Activated T-cell treated with anti-CD3 and anti-CD28 coated beads, Interleukin-2, amount 50 U/mL, for 48 hours (primary cell): ENCODE measurements around the gene BRF1.
A peak's percentile ranks its signal among the peaks of the same experiment; 100 is the strongest.

Experiments
- DNase-seq, 2 experiments: peaks; one replicate each; pipeline ENCODE4 v3.0.0-alpha.2; 2020

BRF1 gene

DNA sequence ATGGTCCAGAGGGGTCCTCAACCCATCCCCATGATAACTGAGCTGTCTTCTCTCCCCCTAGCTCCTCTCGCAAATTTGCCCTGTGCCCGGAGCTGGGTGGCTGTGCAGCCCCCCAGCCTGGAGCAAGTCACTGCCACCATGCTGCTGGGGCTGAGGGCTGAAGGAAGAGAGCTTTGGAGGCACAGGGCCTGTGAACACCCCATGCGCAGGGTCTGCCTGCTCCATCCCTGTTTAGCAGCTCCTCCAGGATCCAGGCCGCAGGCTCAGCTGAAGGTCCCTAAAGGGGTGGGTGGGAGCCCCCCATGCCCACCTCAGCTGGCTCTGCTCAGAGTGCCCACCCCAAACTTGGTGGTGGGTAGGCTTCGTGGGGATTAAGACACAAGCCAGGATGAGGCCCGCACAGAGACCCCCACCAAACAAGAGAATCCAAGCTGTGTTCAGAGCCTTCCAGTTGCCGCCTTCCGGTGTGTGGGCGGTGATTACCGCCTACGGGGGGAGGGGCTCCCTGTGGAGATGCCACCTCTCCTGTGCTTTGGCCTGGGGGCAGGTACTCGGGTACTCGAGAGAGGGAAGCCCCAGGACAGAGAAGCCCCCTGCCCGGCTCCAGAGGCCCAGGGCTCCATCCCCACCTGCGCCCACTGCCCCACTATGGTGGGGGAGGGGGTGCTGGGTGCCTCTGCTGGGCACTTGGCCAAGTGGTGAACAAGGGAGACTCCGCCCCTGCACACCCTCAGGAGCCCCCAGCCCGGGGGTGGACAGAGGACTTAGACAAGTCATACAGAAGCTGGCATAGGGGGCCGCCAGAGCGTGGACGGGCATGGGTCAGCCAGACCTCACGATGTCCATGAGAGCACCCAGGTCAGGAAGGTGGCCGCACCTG is 130.8 kb downstream of the BRF1 start:
- no peak for DNase-seq

DNA sequence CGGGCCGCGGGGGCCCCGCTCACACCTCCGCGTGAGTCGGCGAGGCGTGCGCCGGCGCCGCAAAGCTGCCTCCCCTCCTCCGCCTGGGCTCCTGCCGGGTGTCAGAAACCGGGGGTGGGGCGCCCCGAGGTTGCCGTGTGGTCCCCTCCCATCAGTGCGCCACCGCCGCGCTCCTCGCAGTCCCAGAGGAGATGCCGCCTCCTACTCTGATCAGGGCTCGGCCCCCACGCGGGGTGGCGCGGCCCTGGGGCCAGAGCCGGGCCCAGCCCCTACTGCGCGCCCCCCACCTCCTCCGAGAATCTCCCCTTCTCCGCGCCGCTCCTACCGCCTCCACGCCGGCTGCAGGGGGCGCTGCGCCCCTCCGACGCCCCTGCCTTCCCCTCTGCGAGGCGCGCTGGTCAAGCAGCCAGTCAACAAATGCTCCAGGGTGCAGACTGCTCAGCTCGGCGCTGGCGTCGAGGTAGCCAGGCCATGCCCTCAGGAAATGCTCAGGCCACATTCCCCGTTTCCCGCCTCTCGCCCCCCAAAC is 131.8 kb downstream of the BRF1 start:
- DNase-seq = peak in 1 of 2 experiments; percentile 67

DNA sequence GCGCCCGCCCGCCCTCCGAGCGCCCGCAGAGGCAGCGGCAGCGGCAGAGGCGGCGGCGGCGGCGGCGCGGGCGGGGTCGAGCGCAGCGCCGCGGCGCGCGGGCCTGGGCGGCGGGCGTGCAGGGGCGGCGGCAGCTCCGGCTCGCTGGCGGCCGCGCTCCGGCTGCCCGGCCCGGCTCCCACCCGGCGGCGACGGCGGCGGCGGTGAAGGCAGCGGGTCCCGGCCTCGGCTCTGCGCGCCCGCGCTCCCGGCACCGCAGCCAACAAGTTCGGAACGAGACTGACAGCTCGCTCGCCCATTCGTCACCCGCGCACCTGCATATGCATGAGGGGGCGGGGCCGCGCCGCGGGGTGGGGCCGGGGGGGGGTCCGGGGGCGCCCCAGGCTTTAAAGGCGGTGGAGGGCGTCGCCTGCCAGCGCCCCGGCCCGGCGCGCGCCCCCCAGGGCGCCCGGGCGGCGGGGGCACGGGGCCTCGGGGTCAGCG is 132.3 kb downstream of the BRF1 start, which contains the start of gene JAG2:
JAG2 (minus strand) TSS at position 281 of the 483 bp plus-strand sequence. CDS start 356 bp downstream, outside the sequence.
- DNase-seq = peak; percentile 63 to 72

DNA sequence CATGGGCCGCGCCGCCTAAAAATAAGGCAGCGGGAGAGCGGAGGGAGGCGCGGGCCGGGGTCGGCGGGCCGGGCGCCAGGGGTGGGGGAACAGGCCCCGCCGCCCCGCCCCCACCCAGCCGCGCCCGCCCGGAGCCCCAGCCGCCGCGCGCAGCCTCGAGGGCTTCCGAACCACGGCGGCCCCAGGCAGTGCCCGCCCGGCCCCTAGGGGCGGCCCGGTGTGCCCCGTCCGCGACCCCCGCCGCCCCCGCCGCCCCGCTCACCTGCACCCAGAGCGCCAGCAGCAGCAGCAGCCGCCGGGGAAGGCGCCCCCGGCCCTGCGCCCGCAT is 132.7 kb downstream of the BRF1 start:
- no peak for DNase-seq

DNA sequence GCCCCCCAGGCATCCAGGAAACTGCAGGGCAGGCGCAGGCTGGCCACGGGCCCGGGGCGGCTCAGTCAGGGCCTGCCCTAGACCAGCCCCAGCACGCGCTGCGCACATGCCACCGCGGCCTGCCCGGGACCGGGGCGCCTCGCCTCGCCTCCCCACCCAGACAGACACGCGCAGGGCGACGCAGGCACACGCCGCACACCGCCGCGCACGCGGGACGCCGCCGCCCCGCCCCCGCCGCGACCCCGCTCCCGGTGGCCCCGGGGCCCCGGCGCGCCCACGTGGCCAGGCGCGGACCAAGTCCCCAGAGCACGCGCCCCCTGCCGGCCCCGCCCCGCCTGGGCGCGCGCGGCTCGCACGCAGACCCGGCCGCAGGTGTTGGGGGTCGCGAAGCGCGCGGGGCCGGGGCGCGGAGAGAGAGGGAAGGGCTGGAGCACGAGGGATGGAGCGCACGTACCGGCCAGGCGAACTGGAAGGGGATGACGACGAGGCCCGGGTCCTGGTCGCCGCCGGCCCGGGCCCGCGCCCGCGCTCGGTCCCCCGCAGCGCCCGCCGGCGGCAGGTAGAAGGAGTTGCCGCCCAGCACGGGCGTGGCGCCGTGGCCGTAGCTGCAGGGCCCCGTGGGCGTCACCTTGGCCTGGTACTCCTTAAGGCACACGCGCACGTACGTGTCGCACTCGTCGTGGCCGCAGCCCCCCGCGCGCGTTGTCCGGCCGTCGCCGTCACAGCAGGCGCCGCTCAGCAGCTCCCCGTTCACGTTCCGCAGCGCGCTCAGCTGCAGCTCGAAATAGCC is 133.3 kb downstream of the BRF1 start:
- no peak for DNase-seq

DNA sequence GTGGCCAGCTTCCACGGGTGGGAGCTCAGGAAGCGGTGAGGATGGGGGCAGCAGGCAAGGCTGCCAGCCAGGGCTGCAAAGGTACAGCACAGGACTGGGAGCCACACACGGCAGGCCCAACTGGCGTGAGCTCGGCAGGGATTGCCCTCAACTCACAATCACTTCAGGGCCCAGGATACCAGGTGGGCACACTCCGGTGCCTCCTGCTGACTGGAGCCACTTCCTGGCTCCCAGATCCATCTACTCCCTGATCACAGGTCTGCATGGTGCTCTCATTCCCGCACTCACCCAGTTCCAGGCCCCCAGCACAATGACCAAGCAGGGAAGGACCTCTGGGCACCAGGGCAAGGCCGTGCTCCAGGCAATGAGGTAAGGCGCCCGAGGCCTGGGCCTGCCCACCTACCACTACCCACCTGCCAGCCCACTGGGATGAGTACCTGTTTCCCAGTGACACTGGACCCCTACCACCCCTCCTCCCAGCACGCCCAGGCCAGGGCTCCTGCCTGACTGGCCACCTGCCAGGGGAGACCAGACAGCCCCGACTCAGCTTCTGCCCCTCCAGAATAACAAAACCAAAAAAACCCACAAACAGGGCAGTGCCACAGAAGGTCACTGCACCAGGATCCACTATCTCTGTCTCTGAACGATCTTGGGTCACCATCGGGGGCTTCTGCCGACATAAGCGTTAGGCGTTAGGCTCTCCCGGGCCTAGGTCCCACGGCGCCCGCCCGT is 134.1 kb downstream of the BRF1 start:
- no peak for DNase-seq

DNA sequence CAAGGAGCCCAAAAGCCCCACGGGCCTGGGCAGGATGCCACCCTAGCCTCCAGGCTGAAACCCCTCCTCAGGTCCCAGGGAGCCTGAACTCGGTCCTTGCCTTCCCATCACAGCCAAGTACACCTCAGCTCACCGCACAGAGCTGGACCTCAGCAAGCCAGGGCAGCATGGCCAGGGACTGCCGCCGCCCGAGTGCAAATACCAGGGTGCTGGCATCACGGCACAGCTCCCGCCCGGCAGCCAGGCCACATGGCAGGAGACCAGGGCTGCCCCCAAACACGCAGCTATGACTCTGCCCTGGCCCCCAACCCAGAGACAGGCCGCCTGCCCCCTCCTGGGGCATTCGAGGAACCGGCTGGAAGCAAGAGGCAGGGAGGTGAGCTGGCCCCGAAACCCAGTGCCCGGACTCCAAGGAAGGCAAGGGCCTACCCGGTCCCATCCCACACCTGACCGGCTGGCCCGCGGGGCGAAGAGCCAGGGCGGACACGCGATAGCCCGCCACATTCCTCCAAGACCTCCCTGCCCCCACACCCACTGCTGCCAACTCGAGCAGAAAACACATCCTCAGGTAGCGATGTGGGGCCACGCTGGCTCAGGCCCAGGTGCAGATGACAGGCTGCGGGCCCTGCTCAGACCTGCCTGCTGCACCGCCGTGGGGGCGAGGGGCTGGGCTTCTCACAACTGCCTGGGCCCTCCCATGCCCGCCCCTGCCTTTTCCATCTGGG is 134.9 kb downstream of the BRF1 start:
- no peak for DNase-seq

DNA sequence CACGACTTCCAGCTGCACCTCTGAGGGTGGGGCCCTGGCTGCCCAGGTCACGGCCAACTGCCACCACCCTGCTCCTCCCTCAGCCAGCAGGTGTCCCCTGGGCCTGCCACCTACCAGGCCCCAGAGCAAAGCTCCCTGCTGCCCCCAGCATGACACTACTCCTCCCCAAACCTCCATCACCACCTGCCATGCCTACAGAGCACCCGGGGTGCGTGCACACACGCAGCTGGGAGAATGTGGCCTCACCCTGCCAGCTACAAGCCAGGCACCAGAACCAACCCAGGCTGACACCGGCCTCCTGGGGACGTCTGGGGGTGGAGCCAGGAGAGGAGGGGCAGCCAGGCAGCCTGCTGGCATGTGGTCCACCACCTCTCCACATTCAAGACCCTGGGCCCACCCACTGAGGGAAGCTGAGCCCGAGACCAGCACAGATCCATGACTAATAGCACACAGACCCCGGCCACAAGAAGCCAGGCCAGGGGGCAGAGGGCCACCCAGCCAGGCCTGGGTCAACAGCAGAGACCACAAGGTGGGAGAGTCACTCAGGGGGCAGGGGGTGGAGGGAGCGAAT is 135.6 kb downstream of the BRF1 start:
- DNase-seq = no peak

DNA sequence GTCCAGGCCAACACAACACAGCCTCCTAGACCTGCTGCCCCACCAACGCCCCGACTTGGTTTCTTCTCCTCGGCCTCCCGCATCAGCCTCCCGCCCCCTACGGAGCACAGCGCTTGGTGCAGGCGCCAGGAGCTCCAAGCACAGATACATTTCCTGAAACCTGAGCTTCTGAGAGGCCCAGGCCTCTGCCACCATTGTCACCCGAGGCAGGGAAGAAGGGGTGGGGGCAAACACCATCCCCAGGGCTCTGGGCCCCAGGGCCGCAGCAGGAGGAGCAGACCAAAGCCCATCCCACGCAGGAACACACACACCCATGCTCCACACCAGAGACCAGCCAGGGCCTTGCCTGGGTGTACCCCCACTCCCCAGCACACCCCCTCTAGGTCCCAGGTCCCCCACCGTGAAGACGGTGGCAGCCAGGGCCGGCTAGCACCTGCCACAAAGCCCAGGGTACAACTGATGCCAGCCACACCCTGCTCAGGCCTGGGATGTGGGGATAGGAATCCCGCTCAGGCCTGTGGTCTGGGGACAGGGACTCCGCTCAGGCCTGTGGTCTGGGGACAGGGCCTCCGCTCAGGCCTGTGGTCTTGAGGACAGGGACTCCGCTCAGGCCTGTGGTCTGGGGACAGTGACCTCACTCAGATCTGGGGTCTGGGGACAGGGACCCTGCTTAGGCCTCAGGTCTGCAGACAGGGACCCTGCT is 137.6 kb downstream of the BRF1 start:
- DNase-seq = no peak

DNA sequence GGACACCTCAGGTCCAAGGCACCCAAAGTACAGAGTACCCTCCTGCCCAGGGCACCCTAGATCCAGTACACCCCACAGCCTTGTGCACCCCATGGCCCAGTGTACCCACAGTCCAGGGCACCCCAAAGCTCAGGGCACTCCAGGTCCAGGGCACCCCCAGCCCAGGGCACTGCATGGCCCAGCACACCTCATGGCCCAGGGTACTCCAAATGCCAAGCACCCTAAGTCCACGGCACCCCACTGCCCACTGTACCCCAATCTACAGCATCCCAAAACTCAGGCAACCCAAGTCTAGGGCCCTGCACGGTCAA is 138.2 kb downstream of the BRF1 start:
- no peak for DNase-seq

DNA sequence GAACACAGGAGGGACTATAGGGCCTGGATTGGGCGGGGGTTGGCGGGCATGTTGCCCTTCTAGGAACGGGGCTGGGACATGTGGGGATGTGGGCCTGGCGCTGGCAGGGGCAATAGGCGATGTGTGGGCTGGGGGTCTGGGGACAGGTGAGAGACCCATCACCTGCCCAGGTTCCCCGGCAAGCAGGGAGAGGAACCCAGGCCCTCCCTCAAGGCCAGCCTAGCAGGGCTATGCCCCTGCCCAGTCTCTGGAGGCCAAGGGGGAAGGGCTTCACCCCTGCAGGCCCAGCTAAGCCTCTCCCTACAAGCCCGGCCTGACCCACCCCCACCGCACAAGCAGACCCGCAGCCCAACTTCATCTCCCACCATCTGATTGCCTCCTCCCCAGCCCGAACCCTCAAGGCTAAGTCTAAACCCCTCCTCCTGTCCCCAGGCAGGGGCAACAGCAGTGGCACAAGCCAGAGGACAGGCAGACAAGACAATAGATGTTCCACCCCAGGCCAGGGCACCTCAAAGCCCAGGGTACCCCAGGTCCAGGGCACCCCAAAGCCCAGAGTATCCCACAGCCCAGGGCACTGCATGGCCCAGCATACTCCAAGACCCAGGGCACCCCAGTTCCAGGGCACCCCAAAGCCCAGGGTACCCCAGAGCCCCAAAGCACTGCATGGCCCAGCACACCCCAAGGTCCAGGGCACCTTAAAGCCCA is 138.7 kb downstream of the BRF1 start:
- no peak for DNase-seq

DNA sequence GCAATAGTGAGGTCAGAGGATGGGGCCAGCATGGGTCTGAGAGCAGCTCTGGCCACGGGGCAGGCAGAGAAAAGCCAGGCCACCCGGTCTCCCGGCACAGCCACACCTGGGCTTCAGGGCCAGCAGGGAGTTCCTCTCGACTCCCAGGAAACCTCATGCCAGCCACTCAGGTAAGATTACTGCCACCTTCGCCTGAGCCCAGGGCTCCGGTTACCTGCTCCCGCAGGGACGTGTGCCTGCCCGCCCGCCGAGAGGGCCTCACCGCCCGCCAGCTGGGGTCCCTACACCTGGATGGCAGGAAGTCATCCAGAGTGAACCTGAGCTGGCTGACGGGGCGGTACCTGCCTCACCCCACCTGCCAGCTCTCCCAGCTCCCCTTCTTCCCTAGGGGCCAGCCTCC is 139.5 kb downstream of the BRF1 start:
- no peak for DNase-seq

DNA sequence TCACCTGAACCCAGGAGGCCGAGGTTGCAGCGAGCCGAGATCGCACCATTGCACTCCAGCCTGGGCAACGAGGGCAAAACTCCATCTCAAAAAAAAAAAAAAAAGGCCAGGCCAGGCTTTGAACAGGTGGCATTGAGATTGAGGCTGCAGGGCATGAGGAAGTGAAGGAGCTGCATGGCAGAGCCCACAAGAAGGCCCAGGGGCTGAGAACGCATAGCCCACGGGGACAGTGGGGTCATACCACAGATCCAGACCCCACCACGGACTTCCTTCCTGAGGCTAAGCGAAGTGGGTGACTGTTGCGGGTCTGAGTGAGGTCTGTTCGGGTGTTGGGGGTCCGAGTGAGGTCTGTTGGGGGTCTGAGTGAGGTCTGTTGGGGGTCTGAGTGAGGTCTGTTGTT is 140.0 kb downstream of the BRF1 start:
- no peak for DNase-seq

DNA sequence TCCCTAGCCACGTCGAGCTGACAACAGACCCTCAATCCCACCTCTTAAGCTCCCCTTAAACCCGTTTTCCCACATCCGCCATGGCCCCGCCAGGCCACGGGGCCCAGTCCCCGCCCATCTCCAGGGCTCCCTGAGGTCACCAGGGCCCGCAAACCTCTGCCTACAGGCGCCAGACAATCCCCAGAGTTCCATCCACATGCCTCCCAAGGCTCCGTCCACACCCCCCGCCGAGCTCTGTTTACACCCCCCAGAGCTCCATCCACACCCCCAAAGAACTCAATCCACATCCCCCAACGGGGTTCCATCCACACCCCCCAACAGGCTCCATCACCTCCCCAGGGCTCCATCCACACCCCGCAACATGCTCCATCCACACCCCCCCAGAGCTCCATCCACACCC is 141.5 kb downstream of the BRF1 start:
- DNase-seq = no peak
